C4-2B (cell line): ENCODE data around the gene ELMO3.

Experiments used
- ZFX ChIP-seq: fragments of 450-650 bp; IDR thresholded peaks from 2 replicates; pipeline ENCODE4 v1.6.1; 2017
- TF ChIP-seq, protein P1 (sequence below): fragments of 450-650 bp; conservative IDR thresholded peaks from 2 replicates; pipeline ENCODE4 v1.5.1; 2017; ENCODE audit warnings: mild to moderate bottlenecking

DNA sequence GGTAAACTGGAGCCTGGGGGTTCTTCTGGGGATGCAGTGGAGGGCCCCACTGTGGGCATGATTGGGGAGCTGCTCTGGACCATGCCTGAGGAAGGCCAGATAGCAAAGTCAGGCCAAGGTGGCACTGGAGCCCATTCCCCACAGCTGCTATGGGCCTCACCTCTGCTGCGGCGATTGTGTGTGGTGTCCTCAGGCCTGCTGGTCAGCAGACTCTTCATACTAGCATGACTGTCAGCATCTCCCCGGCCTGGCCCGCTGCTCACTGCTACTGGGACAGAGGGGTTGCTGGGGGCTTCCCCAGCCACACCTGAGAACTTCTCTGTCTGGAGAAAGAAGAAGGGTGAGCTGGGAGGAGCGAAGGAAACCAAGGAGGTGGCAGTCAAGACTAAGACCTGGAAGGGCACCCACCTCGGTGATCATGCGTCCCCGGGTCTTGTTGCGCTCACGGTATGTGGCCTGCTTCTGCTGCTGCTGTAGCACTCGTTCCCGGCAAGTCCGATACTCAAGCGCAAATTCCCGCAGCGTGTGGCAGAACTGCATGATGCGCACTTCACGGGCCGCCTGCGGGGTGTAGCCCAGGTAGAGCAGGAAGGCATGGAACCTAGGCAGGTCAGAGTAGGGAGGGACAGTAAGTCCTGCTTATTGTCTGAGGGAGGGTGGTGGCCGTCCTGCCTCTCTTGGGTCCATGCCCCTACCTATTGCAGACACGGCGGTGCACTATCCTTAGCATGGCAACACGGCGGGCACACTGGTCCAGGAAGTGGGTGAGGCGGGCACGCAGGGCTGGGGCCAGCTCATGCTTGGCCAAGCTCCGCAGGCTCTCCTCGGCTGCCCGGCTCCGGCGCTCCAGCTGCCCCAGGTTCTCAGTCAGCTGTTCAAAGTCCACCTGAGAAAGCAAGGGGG lies 31.2 kb downstream of the ELMO3 start:
- TF ChIP-seq, protein P1, sequence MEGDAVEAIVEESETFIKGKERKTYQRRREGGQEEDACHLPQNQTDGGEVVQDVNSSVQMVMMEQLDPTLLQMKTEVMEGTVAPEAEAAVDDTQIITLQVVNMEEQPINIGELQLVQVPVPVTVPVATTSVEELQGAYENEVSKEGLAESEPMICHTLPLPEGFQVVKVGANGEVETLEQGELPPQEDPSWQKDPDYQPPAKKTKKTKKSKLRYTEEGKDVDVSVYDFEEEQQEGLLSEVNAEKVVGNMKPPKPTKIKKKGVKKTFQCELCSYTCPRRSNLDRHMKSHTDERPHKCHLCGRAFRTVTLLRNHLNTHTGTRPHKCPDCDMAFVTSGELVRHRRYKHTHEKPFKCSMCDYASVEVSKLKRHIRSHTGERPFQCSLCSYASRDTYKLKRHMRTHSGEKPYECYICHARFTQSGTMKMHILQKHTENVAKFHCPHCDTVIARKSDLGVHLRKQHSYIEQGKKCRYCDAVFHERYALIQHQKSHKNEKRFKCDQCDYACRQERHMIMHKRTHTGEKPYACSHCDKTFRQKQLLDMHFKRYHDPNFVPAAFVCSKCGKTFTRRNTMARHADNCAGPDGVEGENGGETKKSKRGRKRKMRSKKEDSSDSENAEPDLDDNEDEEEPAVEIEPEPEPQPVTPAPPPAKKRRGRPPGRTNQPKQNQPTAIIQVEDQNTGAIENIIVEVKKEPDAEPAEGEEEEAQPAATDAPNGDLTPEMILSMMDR, result no peak
- no peak for TF ChIP-seq ZFX
